Measurements from ENCODE around the gene B3GNT4.

DNA sequence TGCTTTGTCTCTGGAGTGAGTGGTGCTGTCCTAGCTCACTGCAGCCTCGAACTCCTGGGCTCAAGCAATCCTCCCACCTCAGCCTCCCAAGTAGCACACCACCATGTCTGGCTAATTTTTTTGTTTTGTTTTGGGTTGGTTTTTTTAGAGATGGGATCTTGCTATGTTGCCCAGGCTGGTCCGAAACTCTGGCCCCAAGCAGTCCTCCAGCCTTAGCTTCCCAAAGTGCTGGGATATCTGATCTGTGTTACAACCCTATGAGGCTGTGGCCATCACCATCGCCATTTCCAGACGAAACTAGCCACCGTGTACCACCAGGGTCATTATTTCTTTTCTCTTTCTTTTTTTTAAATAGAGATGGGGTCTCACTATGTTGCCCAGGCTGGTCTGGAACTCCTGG is 32.1 kb upstream of the B3GNT4 start:
- TF ChIP-seq, protein P1, sequence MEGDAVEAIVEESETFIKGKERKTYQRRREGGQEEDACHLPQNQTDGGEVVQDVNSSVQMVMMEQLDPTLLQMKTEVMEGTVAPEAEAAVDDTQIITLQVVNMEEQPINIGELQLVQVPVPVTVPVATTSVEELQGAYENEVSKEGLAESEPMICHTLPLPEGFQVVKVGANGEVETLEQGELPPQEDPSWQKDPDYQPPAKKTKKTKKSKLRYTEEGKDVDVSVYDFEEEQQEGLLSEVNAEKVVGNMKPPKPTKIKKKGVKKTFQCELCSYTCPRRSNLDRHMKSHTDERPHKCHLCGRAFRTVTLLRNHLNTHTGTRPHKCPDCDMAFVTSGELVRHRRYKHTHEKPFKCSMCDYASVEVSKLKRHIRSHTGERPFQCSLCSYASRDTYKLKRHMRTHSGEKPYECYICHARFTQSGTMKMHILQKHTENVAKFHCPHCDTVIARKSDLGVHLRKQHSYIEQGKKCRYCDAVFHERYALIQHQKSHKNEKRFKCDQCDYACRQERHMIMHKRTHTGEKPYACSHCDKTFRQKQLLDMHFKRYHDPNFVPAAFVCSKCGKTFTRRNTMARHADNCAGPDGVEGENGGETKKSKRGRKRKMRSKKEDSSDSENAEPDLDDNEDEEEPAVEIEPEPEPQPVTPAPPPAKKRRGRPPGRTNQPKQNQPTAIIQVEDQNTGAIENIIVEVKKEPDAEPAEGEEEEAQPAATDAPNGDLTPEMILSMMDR (IDR thresholded peaks at IDR 0.05) = no peak
- no peak for TF ChIP-seq POLR2A (IDR thresholded peaks at IDR 0.05)
